ENCODE results near the gene GNA15.

DNA sequence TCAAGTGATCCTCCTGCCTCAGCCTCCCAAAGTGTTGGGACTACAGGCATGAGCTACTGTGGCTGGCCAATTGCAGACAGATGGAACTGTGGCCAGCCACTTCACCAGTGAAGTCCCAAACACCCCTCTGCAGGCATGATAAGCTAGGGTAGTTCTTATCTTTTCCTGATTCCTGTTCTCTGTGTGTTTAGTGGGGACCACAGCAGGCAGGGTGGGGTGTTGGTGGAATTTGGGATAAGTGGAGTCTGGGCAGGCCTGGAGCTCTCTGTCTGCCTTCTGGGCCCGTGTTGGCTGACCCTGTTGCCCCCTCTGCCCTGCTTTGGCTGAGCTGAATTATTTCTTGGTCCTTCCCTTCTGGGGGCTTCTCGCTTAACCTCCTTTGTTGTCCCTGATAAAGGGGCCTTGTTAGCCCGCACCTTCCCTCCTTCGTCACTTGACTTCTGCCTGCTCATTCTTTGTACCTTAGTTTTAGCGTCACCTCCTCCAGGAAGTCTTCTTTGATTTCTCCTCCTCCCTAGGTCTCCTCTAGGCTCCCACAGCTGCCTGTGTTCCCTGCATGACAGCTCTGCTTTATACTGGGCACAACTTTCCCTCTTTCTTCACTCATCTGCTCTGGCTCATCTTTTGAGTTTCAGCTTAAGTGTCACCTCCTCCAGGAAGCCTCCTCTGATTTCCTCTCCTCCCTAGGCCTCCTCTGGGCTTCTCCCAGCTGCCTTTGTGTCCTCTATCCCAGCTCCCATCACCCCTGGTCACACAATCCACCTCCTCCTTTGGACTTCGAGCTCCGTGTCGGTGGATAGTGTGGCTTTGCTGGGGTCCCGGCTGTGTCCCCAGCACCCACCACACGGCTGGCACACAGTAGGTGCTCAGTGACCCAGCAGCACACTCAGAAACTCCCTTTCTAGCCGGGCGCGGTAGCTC is 48.1 kb downstream of the GNA15 start:
- TF ChIP-seq CTCF (IDR thresholded peaks at IDR 0.05) (no peak), POLR2A (IDR thresholded peaks at IDR 0.05) (no peak)

All from adrenal gland (tissue), 5 donors.